H9 (cell line): ENCODE data around the gene ESPNL. TPM values are rescaled to one million over a fixed set of nuclear protein-coding genes. Genes with fewer than 3 reads are reported as not detected.

Source experiments
- DNase-seq: peaks from one replicate; pipeline ENCODE4 v3.0.0-alpha.2; 2017
- H2AFZ ChIP-seq: one replicate; pipeline ENCODE4 v1.6.1; 2013; ENCODE audit warnings: mild to moderate bottlenecking, low read length, control low read depth, moderate library complexity
- H2AK5ac ChIP-seq: 2 replicates; pipeline ENCODE4 v1.6.1; 2013; ENCODE audit warnings: low read length, control low read depth, mixed read lengths; ENCODE audit not compliant: insufficient read length
- H2BK120ac ChIP-seq: one replicate; pipeline ENCODE4 v1.6.1; 2013; ENCODE audit warnings: low read depth, mild to moderate bottlenecking, low read length, control low read depth, inconsistent platforms; ENCODE audit not compliant: poor library complexity, severe bottlenecking
- H2BK12ac ChIP-seq: 2 replicates; pipeline ENCODE4 v1.6.1; 2013; ENCODE audit warnings: low read length, control low read depth, mixed read lengths, low read depth; ENCODE audit not compliant: insufficient read length
- H2BK15ac ChIP-seq: 2 replicates; pipeline ENCODE4 v1.6.1; 2013; ENCODE audit warnings: low read depth, low read length, control low read depth
- H2BK20ac ChIP-seq: one replicate; pipeline ENCODE4 v1.6.1; 2013; ENCODE audit warnings: low read depth, mild to moderate bottlenecking, low read length, control low read depth, inconsistent platforms; ENCODE audit not compliant: poor library complexity, severe bottlenecking
- H2BK5ac ChIP-seq: 2 replicates; pipeline ENCODE4 v1.6.1; 2013; ENCODE audit warnings: low read length, control low read depth, mixed read lengths; ENCODE audit not compliant: insufficient read length
- H3K14ac ChIP-seq: 2 replicates; pipeline ENCODE4 v1.6.1; 2013; ENCODE audit warnings: low read length, control low read depth; ENCODE audit not compliant: insufficient read depth
- H3K18ac ChIP-seq: 2 replicates; pipeline ENCODE4 v1.6.1; 2013; ENCODE audit warnings: low read depth, mild to moderate bottlenecking, mixed read lengths, low read length, control low read depth; ENCODE audit not compliant: insufficient read length
- H3K23ac ChIP-seq: 2 replicates; pipeline ENCODE4 v1.6.1; 2013; ENCODE audit warnings: low read length, control low read depth, mixed read lengths, low read depth; ENCODE audit not compliant: insufficient read length
- H3K23me2 ChIP-seq: 2 replicates; pipeline ENCODE4 v1.6.1; 2013; ENCODE audit warnings: low read depth, mild to moderate bottlenecking, mixed read lengths, low read length, control low read depth; ENCODE audit not compliant: insufficient read length, poor library complexity, severe bottlenecking
- H3K27ac ChIP-seq: 2 replicates; pipeline ENCODE4 v1.5.1; 2013; ENCODE audit warnings: low read length, control low read depth, mixed read lengths, low read depth; ENCODE audit not compliant: insufficient read length
- H3K27me3 ChIP-seq: 2 replicates; pipeline ENCODE4 v1.6.1; 2013; ENCODE audit warnings: low read length, control low read depth, inconsistent platforms; ENCODE audit not compliant: insufficient read depth
- H3K4ac ChIP-seq: 2 replicates; pipeline ENCODE4 v1.6.1; 2013; ENCODE audit warnings: low read depth, mild to moderate bottlenecking, control low read depth, inconsistent platforms, low read length, moderate library complexity
- H3K4me1 ChIP-seq: 2 replicates; pipeline ENCODE4 v1.6.1; 2013; ENCODE audit warnings: low read length, control low read depth, inconsistent platforms; ENCODE audit not compliant: insufficient read depth
- H3K4me2 ChIP-seq: 2 replicates; pipeline ENCODE4 v1.6.1; 2013; ENCODE audit warnings: low read length, control low read depth, mixed read lengths; ENCODE audit not compliant: insufficient read length, insufficient read depth
- H3K56ac ChIP-seq: 2 replicates; pipeline ENCODE4 v1.6.1; 2013; ENCODE audit warnings: low read depth, mild to moderate bottlenecking, mixed read lengths, low read length, control low read depth; ENCODE audit not compliant: insufficient read length
- H3K79me1 ChIP-seq: 2 replicates; pipeline ENCODE4 v1.6.1; 2013; ENCODE audit warnings: low read depth, mild to moderate bottlenecking, moderate library complexity, low read length, control low read depth, inconsistent platforms; ENCODE audit not compliant: insufficient read depth, poor library complexity, severe bottlenecking
- H3K79me2 ChIP-seq: 2 replicates; pipeline ENCODE4 v1.6.1; 2013; ENCODE audit warnings: low read length, control low read depth, inconsistent platforms; ENCODE audit not compliant: insufficient read depth
- H3K9ac ChIP-seq: 2 replicates; pipeline ENCODE4 v1.6.1; 2013; ENCODE audit warnings: low read length, control low read depth, mixed read lengths; ENCODE audit not compliant: insufficient read length; ENCODE audit errors: extremely low read depth
- H3K9me3 ChIP-seq: one replicate; pipeline ENCODE4 v1.6.1; 2013; ENCODE audit warnings: low read depth, low read length, inconsistent platforms; ENCODE audit not compliant: control insufficient read depth
- H3T11ph ChIP-seq: one replicate; pipeline ENCODE4 v1.6.1; 2013; ENCODE audit warnings: mild to moderate bottlenecking, low read length, control low read depth, inconsistent platforms
- H4K20me1 ChIP-seq: one replicate; pipeline ENCODE4 v1.6.1; 2013; ENCODE audit not compliant: control insufficient read depth, insufficient read length, insufficient read depth
- H4K5ac ChIP-seq: 2 replicates; pipeline ENCODE4 v1.6.1; 2013; ENCODE audit warnings: low read depth, mild to moderate bottlenecking, mixed read lengths, low read length, control low read depth; ENCODE audit not compliant: insufficient read length
- H4K8ac ChIP-seq: replicated peaks from 2 replicates; pipeline ENCODE4 v1.6.1; 2013; ENCODE audit warnings: low read length, control low read depth, mixed read lengths, low read depth; ENCODE audit not compliant: insufficient read length
- H4K91ac ChIP-seq: 2 replicates; pipeline ENCODE4 v1.6.1; 2013; ENCODE audit warnings: low read depth, mild to moderate bottlenecking, moderate library complexity, mixed read lengths, low read length, control low read depth; ENCODE audit not compliant: insufficient read length
- H3K27ac Mint-ChIP-seq, 3 experiments: 2 replicates in 2 of 3; 3 replicates in 1 of 3; pipeline ENCODE4 v1.8.0; 2020 to 2021; ENCODE audit warnings: mixed read lengths in 3 of 3, mild to moderate bottlenecking in 1 of 3, moderate library complexity in 1 of 3
- H3K27me3 Mint-ChIP-seq: 2 replicates; pipeline ENCODE4 v1.8.0; 2021; ENCODE audit warnings: low read depth, mild to moderate bottlenecking, moderate library complexity, mixed read lengths
- H3K36me3 Mint-ChIP-seq, 3 experiments: 2 replicates in 2 of 3; 3 replicates in 1 of 3; pipeline ENCODE4 v1.8.0; 2020 to 2021; ENCODE audit warnings: low read depth in 3 of 3, mixed read lengths in 3 of 3; ENCODE audit not compliant: insufficient read depth in 1 of 3
- H3K4me1 Mint-ChIP-seq, 2 experiments: 2 replicates each; pipeline ENCODE4 v1.8.0; 2020; ENCODE audit warnings: mixed read lengths in 2 of 2
- H3K4me3 Mint-ChIP-seq, 2 experiments: 2 replicates in 1 of 2; 3 replicates in 1 of 2; pipeline ENCODE4 v1.8.0; 2020 to 2021; ENCODE audit warnings: mild to moderate bottlenecking in 2 of 2, mixed read lengths in 2 of 2, moderate library complexity in 1 of 2
- H3K9me3 Mint-ChIP-seq, 2 experiments: 2 replicates in 1 of 2; 3 replicates in 1 of 2; pipeline ENCODE4 v1.8.0; 2020; ENCODE audit warnings: mild to moderate bottlenecking in 2 of 2, mixed read lengths in 2 of 2, moderate library complexity in 1 of 2
- WGBS: extraction: QIAGEN DNeasy Blood & Tissue Kit; methylation state at CpG from one replicate; pipeline ENCODE4 v1.1.7; 2013; ENCODE audit warnings: missing lambda C conversion rate, low lambda C conversion rate, mixed read lengths; ENCODE audit not compliant: insufficient read length; ENCODE audit errors: extremely low coverage; 5-methylcytosine and 5-hydroxymethylcytosine counted together
- total RNA-seq: library from RNA; stranded (reverse); gene quantifications from 2 replicates; pipeline ENCODE4 v1.2.1, GENCODE V29; 2021
- TF ChIP-seq, protein P1 (sequence below): fragments of 200-600 bp; sonication (generic); conservative IDR thresholded peaks from 3 replicates; pipeline ENCODE4 v1.8.0; 2021; ENCODE audit warnings: antibody characterized with exemption, mild to moderate bottlenecking

ESPNL gene
- total RNA-seq, 1 experiment from 2014 or later, result 0.17 TPM

DNA sequence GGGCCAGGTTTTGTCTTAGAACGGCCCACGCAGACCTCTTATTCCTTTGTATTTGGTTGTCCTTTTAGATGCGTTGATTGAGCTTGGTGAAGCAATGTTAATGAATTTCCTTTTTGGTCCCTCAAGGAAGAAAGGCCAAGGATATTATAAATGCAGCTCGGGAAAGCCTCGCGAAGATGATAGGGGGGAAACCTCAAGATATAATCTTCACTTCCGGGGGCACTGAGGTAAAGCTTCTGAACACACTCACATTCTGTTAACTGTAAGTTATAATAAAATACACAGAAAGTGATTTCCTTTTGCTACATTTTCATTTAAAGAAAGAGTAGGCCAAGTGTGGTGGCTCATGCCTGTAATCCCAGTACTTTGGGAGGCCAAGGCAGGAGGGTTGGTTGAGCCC, 32.2 kb upstream of the ESPNL start:
- Histone ChIP-seq H2BK5ac (no peak overlapping the region), H3K79me1 (peaks cover 7% of the 10 kb centered on the region), H4K20me1 (no peaks in the 10 kb centered on the region), H2AK5ac (no peak overlapping the region), H4K91ac (no peak overlapping the region), H3K4me1 (peaks cover 2% of the 10 kb centered on the region), H3K18ac (no peak overlapping the region), H3K14ac (no peak overlapping the region), H2AFZ (no peak overlapping the region), H3K27me3 (no peaks in the 10 kb centered on the region), H3K79me2 (peaks cover 2% of the 10 kb centered on the region; the same call in 1 of the 2 replicates), H3K9ac (no peak overlapping the region), H4K5ac (no peak overlapping the region), H3K4ac (no peak overlapping the region), H2BK20ac (no peak overlapping the region), H4K8ac (no peak overlapping the region), H3K23me2 (no peaks in the 10 kb centered on the region), H3K23ac (no peak overlapping the region), H2BK15ac (no peak overlapping the region), H2BK120ac (no peak overlapping the region), H3K9me3 (no peaks in the 10 kb centered on the region), H3K27ac (no peak overlapping the region), H2BK12ac (no peak overlapping the region), H3T11ph (no peak overlapping the region), H3K4me2 (no peak overlapping the region), H3K56ac (no peak overlapping the region)
- H3K27me3 Mint-ChIP-seq, result no peaks in the 10 kb centered on the region
- H3K27ac Mint-ChIP-seq, result peak overlapping the region in 1 of 3 experiments; percentile 57; a peak in 2 of 7 replicates
- H3K4me1 Mint-ChIP-seq, result peaks cover 7 to 9% of the 10 kb centered on the region in 2 experiments
- no peaks in the 10 kb centered on the region for H3K9me3 Mint-ChIP-seq
- no peak for DNase-seq
- TF ChIP-seq, protein P1, sequence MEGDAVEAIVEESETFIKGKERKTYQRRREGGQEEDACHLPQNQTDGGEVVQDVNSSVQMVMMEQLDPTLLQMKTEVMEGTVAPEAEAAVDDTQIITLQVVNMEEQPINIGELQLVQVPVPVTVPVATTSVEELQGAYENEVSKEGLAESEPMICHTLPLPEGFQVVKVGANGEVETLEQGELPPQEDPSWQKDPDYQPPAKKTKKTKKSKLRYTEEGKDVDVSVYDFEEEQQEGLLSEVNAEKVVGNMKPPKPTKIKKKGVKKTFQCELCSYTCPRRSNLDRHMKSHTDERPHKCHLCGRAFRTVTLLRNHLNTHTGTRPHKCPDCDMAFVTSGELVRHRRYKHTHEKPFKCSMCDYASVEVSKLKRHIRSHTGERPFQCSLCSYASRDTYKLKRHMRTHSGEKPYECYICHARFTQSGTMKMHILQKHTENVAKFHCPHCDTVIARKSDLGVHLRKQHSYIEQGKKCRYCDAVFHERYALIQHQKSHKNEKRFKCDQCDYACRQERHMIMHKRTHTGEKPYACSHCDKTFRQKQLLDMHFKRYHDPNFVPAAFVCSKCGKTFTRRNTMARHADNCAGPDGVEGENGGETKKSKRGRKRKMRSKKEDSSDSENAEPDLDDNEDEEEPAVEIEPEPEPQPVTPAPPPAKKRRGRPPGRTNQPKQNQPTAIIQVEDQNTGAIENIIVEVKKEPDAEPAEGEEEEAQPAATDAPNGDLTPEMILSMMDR, result no peak
- no CpG with 5 or more reads among the region's 7 CpGs for WGBS
- H3K4me3 Mint-ChIP-seq, result no peak overlapping the region
- H3K36me3 Mint-ChIP-seq, result peaks cover 65 to 85% (median 75%) of the 10 kb centered on the region in 3 experiments; a peak in 6 of 7 replicates
